Non-pigmented ciliary epithelial cell (primary cell): ENCODE results near the gene ATF4.

Experiments used
- DNase-seq: peaks from one replicate; pipeline ENCODE4 v3.0.0-alpha.2; 2010; ENCODE audit warnings: low read depth

Gene ATF4

GRCh38 chr22:39558950-39559349, 38.6 kb downstream of the ATF4 start:
- no peak for DNase-seq

GRCh38 chr22:39559456-39560105, 39.2 kb downstream of the ATF4 start:
- no peak for DNase-seq

- no peak for DNase-seq
Measured at GRCh38 chr22:39560127-39560526, 39.8 kb downstream of the ATF4 start.

GRCh38 chr22:39562839-39563489, 42.6 kb downstream of the ATF4 start:
- DNase-seq, result no peak

GRCh38 chr22:39563571-39564428, 43.4 kb downstream of the ATF4 start:
- no peak for DNase-seq

GRCh38 chr22:39565414-39565944, 45.1 kb downstream of the ATF4 start:
- DNase-seq, result no peak

- no peak for DNase-seq
Measured at GRCh38 chr22:39567135-39567946, 47.0 kb downstream of the ATF4 start.

- DNase-seq, result no peak
Measured at GRCh38 chr22:39568278-39568981, 48.1 kb downstream of the ATF4 start.

- DNase-seq, result no peak
Measured at GRCh38 chr22:39569066-39569465, 48.7 kb downstream of the ATF4 start.

GRCh38 chr22:39570226-39570625, 49.9 kb downstream of the ATF4 start:
- DNase-seq, result no peak

- no peak for DNase-seq
Measured at GRCh38 chr22:39570665-39571064, 50.3 kb downstream of the ATF4 start, which contains the start of gene CACNA1I. Gene CACNA1I, plus strand, starts transcription at chr22:39570753. Its CDS starts 0 bp downstream, at chr22:39570753.

- DNase-seq, result no peak
Measured at GRCh38 chr22:39571538-39571937, 51.2 kb downstream of the ATF4 start.
